GM21515 (cell line): ENCODE measurements around the gene TMEM121.

Source experiments
- ATAC-seq: cut with Tn5 transposase; IDR thresholded peaks from one replicate; pipeline ENCODE4 v1.9.1; 2021; ENCODE audit not compliant: unreplicated experiment

The TMEM121 gene

GRCh38 chr14:105497671-105498429, 28.5 kb upstream of the TMEM121 start:
- no peak for ATAC-seq

- no peak for ATAC-seq
Measured at GRCh38 chr14:105498430-105499255, 27.7 kb upstream of the TMEM121 start.

GRCh38 chr14:105499256-105500035, 26.9 kb upstream of the TMEM121 start:
- no peak for ATAC-seq

GRCh38 chr14:105500036-105500725, 26.2 kb upstream of the TMEM121 start:
- no peak for ATAC-seq

- no peak for ATAC-seq
Measured at GRCh38 chr14:105500726-105501101, 25.7 kb upstream of the TMEM121 start.

GRCh38 chr14:105501504-105502291, 24.7 kb upstream of the TMEM121 start:
- ATAC-seq = no peak

GRCh38 chr14:105502446-105503295, 23.7 kb upstream of the TMEM121 start:
- no peak for ATAC-seq

- no peak for ATAC-seq
Measured at GRCh38 chr14:105503296-105503640, 23.1 kb upstream of the TMEM121 start.

- no peak for ATAC-seq
Measured at GRCh38 chr14:105503935-105504692, 22.3 kb upstream of the TMEM121 start.

GRCh38 chr14:105505101-105505500, 21.3 kb upstream of the TMEM121 start:
- ATAC-seq = no peak

- no peak for ATAC-seq
Measured at GRCh38 chr14:105507247-105507646, 19.1 kb upstream of the TMEM121 start.

GRCh38 chr14:105508069-105508468, 18.3 kb upstream of the TMEM121 start:
- no peak for ATAC-seq

- no peak for ATAC-seq
Measured at GRCh38 chr14:105508601-105509000, 17.8 kb upstream of the TMEM121 start.

- ATAC-seq = no peak
Measured at GRCh38 chr14:105517096-105517495, 9.3 kb upstream of the TMEM121 start.

- ATAC-seq = no peak
Measured at GRCh38 chr14:105519946-105520698, 6.3 kb upstream of the TMEM121 start.

GRCh38 chr14:105525326-105525725, 1.1 kb upstream of the TMEM121 start:
- no peak for ATAC-seq

- ATAC-seq = no peak
Measured at GRCh38 chr14:105526776-105527380, 495 bp downstream of the TMEM121 start.
